ENCODE data around the gene SEMA6C.
"Not testable (repeated sequence)": the region's sequence is repeated elsewhere in the genome, so short reads cannot be mapped to it uniquely, and the experiment has no call there.

SEMA6C gene

GRCh38 chr1:151128800-151129199 is 17.6 kb downstream of the SEMA6C start:
- no peak for DNase-seq

GRCh38 chr1:151124763-151125403 is 21.5 kb downstream of the SEMA6C start:
- peak; percentile 21 to 28 for DNase-seq

GRCh38 chr1:151113877-151114276 is 32.6 kb downstream of the SEMA6C start:
- no peak for DNase-seq

GRCh38 chr1:151108331-151108730 is 38.1 kb downstream of the SEMA6C start:
- DNase-seq = no peak

- no peak for DNase-seq
Measured at GRCh38 chr1:151106894-151107293, 39.5 kb downstream of the SEMA6C start.

- no peak for DNase-seq
Measured at GRCh38 chr1:151104630-151105029, 41.8 kb downstream of the SEMA6C start.

GRCh38 chr1:151098126-151098525 is 48.3 kb downstream of the SEMA6C start:
- no peak for DNase-seq

- DNase-seq = not testable (repeated sequence)
Measured at GRCh38 chr1:151097426-151097825, 49.0 kb downstream of the SEMA6C start.

- no peak for DNase-seq
Measured at GRCh38 chr1:151085953-151086559, 60.4 kb downstream of the SEMA6C start.
